ENCODE data around the gene HSPB6. TPM values are rescaled to one million over a fixed set of nuclear protein-coding genes. Genes with fewer than 3 reads are reported as not detected.

Gene HSPB6
- total RNA-seq, 1 donor from 2014 or later: 0.20 TPM

DNA sequence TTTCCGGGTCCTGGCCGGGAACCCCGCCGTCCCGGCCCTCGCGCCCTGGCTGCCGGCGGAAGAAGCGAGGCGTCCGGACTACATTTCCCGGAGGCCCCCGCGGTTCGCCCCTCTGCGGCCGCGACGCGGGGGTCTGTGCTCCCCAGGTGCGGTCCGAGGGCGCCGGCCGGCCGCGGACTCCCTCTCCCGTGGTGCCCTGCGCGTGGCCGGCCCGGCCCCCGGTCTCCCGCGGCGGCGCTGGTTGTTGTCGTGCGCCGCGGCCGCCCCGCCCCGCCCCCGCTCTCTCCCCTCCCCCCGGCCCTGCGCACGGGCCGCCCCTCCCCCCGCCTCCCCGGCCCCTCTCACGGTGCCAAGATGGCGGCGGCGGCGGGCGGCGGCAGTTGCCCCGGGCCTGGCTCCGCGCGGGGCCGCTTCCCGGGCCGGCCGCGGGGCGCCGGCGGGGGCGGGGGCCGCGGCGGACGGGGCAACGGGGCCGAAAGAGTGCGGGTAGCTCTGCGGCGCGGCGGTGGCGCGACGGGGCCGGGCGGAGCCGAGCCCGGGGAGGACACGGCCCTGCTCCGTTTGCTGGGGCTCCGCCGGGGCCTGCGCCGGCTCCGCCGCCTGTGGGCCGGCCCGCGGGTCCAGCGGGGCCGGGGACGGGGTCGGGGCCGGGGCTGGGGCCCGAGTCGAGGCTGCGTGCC is 39.0 kb downstream of the HSPB6 start, which contains the start of gene KMT2B:
KMT2B (plus strand) TSS at position 339 of the 680 bp plus-strand sequence; CDS start at position 355, 16 bp downstream.
- no peak for DNase-seq (ENCODE audit: low read depth, low spot score)

DNA sequence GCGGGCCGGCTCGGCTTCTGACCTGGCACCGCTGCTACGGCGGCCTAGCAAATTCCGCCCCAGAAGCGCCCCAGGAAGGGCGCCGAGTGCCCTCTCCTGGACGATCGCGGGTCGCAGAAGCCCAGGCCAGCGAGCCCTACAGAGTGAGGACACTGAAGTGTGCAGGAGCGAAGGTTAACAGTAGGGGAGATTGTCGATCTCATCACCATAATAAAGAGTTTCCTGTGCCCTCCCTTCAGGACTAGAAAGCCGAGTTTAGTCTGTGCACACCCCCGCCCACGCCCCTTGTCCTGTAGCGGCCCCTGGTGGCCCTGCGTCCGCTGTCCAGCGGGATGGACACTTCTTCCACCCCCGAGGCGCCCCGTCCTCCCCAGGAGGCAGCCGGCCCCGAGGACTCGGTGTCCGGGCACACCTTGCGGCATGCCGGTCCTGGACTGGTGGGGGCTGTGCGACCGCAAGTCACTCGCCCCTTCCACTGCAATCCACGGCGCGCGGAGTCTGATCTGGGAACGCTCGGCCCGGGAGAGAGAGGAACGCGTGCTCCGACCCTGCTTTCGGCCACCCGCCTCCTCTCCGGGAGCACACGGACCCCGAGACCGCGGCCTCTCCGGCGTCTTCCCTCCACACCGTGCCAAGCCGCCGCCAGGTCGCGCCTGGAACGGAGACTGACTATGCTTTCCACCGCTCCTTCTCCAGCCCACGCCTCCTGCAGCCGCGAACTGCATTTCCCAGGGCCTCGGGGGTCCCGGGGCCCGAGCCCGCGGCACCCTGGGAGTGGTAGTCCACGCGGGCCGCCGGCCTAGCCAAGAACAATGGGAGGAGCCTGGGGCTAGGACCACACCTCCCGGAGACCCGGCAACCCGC is 39.8 kb downstream of the HSPB6 start:
- peak; percentile 88 for DNase-seq (ENCODE audit: low read depth, low spot score)

DNA sequence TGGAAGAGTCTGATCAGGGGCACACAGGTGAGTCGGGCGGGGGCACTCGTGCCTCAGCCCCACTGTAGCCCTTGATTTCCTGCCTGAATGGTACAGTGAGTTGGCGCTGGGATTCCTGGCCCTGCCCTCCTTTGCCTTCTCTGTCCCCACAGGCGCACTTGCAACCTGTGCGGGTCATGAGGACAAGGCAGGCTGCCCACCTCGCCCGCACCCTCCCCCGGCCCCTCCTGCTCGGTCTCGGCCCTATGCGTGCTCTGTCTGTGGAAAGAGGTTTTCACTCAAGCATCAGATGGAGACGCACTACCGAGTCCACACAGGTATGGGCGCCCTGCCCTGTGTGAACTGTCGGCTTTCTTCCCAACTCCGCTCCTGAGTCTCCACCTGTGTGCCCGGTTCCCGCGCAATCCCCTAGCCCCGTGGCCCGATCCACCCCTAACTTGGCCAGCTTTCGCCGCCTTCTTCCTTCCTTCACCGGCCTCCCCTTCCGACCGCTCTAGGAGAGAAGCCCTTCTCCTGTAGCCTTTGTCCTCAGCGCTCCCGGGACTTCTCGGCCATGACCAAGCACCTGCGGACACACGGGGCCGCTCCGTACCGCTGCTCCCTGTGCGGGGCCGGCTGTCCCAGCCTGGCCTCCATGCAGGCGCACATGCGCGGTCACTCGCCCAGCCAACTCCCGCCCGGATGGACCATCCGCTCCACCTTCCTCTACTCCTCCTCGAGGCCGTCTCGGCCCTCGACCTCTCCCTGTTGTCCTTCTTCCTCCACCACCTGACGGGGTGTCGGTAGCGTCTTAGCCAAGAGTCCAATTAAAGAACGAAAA is 40.6 kb downstream of the HSPB6 start:
- no peak for DNase-seq (ENCODE audit: low read depth, low spot score)

DNA sequence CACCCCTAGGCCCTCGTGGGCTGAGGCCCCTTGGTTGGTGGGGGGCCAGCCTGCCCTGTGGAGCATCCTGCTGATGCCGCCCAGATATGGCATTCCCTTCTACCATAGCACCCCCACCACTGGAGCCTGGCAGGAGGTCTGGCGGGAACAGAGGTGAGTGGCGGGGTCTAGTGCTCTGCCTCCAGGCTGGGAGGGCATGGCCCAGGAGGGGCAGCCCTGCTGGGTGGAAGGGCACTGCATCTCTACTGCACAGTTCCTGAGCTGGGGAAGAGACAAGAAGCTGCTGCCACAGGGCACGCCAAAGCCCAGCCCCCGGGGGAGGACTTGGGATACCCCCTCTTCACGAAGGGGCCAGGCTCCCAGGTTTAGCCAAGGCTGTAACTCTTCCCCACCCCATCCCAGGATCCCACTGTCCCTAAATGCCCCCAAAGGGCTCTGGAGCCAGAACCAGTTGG is 41.4 kb downstream of the HSPB6 start:
- no peak for DNase-seq (ENCODE audit: low read depth, low spot score)

DNA sequence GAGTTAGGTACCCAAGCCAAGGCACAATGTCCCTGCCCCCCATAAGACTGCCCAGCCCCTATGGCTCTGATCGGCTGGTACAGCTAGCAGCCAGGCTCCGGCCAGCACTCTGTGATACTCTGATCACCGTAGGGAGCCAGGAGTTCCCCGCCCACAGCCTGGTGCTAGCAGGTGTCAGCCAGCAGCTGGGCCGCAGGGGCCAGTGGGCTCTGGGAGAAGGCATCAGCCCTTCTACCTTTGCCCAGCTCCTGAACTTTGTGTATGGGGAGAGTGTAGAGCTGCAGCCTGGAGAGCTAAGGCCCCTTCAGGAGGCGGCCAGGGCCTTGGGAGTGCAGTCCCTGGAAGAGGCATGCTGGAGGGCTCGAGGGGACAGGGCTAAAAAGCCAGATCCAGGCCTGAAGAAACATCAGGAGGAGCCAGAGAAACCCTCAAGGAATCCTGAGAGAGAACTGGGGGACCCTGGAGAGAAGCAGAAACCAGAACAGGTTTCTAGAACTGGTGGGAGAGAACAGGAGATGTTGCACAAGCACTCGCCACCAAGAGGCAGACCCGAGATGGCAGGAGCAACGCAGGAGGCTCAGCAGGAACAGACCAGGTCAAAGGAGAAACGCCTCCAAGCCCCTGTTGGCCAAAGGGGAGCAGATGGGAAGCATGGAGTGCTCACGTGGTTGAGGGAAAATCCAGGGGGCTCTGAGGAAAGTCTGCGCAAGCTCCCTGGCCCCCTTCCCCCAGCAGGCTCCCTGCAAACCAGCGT is 42.1 kb downstream of the HSPB6 start:
- no peak for DNase-seq (ENCODE audit: low read depth, low spot score)

DNA sequence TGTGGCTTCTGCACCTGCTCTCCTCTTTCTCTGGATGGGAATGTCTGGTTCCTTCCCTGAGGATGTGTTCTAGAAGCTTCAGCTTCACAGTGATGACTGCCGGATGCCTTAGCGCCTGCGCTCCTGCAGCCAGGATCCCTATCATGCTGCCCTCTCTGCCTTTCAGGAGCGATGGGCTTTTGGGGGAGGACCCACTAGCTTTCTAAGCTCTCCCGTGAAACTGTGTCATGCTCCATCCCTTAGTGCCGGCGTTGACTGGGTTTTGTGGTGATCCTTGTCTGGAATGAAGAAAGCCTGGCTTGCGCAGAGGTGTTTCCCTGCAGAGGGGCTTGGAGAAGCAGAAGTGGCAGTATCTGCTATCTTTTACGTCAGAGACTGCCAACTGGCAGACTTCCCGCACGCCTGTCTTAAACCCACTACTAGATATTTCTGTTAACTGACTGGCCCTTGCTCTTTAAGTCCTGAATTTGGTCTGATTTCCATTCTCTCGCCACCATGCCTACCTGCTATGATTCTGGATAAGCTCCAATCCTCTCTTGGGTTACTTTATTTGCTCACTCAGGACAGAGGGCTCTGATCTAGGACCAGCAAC is 42.8 kb downstream of the HSPB6 start:
- DNase-seq (ENCODE audit: low read depth, low spot score): no peak

DNA sequence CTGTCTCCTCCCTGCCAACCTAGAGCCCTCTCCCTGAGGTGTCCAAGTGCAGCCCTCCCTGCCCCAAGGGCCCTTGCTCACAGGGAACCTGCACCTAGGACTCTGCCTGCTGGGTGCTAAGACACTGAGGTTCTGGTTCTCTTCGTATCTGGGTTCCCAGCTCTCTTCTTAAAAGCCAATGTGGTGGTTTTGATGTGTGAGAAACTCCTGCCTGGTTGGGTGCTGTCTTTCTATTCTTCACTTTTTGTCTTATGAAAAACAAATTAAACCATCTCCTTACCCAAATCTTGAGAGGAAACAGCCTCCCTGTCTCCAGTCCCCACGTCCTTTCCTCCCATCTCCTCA is 43.4 kb downstream of the HSPB6 start:
- DNase-seq (ENCODE audit: low read depth, low spot score): no peak

DNA sequence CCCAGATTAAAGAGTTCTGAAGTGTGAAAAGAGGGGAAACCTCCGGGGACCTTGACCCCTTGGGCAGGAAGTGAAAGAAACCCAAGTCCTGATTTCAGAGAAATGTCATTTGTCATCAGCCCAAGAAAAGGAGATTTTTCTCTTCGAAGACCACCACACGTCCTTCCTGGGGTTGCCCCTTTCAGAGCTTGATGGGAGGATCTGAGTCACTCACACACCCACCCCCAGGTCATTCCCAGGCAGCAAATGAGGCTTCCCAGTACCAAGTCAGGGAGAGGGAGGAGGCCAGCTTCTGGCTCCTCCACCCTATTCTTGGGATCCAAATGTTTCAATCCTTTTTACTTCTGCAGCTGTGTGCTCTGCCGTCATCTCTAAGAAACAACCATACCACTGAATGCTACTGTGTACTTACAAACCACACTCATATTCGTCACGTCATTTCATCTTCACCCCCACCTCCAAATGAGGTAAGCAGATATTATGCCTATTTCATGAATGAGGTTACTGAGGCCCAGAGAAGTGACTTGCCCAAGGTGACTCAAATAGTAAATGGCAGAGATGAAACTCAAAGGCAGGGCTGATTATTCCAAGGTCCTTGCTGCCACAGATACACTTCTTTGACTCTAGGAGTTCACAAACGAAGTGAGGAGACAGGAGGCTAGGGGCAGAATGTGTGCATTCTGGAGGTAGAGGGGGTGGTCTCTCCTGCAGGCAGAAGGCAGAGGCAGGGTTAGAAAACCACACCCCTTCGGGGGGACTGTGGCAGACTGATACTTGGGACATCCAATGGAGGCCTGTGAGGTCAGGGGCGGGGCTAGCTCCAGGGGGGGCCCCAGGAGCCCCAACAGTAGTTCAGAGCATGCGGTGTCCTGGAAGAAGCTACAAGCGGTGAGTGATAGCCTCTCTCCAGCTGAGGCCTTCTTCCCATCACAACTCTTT is 44.0 kb downstream of the HSPB6 start:
- DNase-seq (ENCODE audit: low read depth, low spot score): no peak

DNA sequence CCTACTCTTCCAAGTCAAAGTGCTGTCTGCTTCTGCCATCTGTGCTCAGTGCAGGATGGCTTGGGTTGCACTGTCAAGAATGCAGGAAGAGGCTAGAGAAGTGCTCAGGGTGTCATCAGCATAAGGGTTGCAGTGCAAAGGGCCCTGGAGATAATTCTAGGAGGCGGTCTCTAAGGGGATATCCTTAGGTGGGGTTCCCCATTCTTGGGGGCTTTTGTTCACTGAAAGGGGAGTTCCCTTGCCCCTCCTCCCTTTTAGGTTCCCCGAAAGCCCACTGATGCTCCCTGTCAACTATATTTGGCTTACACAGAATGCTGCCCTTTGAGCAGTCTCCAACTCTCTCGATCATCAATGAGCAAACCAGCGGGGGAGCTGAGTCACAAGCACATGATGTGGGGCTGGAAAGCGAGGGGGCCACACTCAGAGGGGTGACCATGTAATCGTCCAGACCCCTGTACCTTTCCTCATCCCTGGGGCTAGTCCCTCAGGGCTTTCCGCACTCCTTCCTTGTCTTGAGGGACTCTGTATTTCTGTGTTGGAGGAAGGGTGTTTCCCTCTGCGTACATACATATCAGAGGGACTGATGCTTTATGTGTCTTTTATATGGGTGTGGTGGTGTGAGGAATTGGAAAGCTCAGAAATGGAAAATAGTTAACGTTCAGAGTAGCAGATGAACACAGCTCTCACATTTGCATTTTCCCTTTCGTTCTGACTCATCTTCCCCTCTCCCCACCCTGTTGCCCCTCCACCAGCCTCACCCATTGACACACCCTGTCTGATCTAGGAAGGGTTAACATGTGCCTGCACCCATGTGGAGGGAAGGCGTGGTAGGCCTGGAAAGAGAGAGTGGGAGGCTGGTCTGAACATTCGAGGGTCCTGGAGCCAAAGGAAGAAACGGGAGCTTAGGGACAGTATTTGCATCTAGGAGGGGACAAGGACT is 45.8 kb downstream of the HSPB6 start:
- no peak for DNase-seq (ENCODE audit: low read depth, low spot score)

DNA sequence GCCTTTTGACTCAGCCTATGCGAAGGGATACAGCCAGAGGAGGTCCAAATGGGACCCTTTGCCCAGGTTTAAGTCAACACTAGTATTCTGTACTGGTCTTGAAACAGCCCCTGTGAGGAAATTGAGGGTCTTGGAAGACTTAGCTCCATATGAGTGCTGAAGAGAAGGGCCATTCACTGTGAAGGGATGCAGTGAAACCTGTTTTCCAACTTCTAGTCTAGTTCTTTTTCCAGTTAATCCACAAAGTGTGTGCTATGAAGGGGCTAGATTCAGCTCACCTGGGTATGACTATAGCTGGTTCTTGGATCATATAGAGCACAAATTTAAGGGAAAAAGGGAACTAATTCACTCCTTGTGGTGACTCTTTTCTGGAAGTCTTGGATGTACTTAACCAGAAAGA is 48.4 kb downstream of the HSPB6 start:
- DNase-seq (ENCODE audit: low read depth, low spot score): no peak

Other genes with a start within 250 kb of the HSPB6 start
- not detected in 2 replicates for gene DMKN, start 243.4 kb downstream of the HSPB6 start, total RNA-seq
- gene SBSN, start 228.7 kb downstream of the HSPB6 start, total RNA-seq: not detected in 2 replicates
- not detected in 2 replicates for gene GAPDHS, start 223.6 kb downstream of the HSPB6 start, total RNA-seq
- gene TMEM147, start 211.4 kb downstream of the HSPB6 start, total RNA-seq: 74.1 and 78.8 TPM in 2 replicates
- gene ATP4A, start 193.4 kb downstream of the HSPB6 start, total RNA-seq: not detected in 2 replicates
- gene PMIS2, start 170.9 kb downstream of the HSPB6 start, total RNA-seq: not detected in 2 replicates
- 9.1 and 9.4 TPM in 2 replicates for gene HAUS5, start 144.3 kb downstream of the HSPB6 start, total RNA-seq
- 48.2 and 51.7 TPM in 2 replicates for gene RBM42, start 128.0 kb downstream of the HSPB6 start, total RNA-seq
- gene ETV2, start 115.3 kb downstream of the HSPB6 start, total RNA-seq: 0.11 and 0.46 TPM in 2 replicates
- gene COX6B1, start 108.7 kb downstream of the HSPB6 start, total RNA-seq: 181 and 348 TPM in 2 replicates
- not detected in 2 replicates for gene UPK1A, start 90.5 kb downstream of the HSPB6 start, total RNA-seq
- gene ZBTB32, start 52.5 kb downstream of the HSPB6 start, total RNA-seq: not detected in 2 replicates
- gene KMT2B, start 39.0 kb downstream of the HSPB6 start, total RNA-seq: 4.4 and 5.4 TPM in 2 replicates
- 1.2 and 1.8 TPM in 2 replicates for gene IGFLR1, start 14.6 kb downstream of the HSPB6 start, total RNA-seq
- gene U2AF1L4, start 11.6 kb downstream of the HSPB6 start, total RNA-seq: 2.0 and 3.9 TPM in 2 replicates
- gene PSENEN, start 11.4 kb downstream of the HSPB6 start, total RNA-seq: 16.3 and 17.7 TPM in 2 replicates
- gene LIN37, start 8.5 kb downstream of the HSPB6 start, total RNA-seq: 5.5 and 7.2 TPM in 2 replicates
- gene PROSER3, start 1.1 kb upstream of the HSPB6 start, total RNA-seq: 3.3 and 3.8 TPM in 2 replicates
- 2.6 and 2.7 TPM in 2 replicates for gene ARHGAP33, start 18.5 kb upstream of the HSPB6 start, total RNA-seq
- gene PRODH2, start 55.8 kb upstream of the HSPB6 start, total RNA-seq: not detected in 2 replicates
- gene NPHS1, start 95.5 kb upstream of the HSPB6 start, total RNA-seq: not detected in 2 replicates
- gene KIRREL2, start 99.9 kb upstream of the HSPB6 start, total RNA-seq: 0.04 TPM in 1 of 2 replicates, not detected in the other
- gene APLP1, start 111.5 kb upstream of the HSPB6 start, total RNA-seq: 2.4 and 4.0 TPM in 2 replicates
- 2.0 and 3.4 TPM in 2 replicates for gene NFKBID, start 143.5 kb upstream of the HSPB6 start, total RNA-seq
- not detected in 2 replicates for gene HCST, start 145.5 kb upstream of the HSPB6 start, total RNA-seq
- gene TYROBP, start 151.3 kb upstream of the HSPB6 start, total RNA-seq: not detected in 2 replicates
- gene LRFN3, start 179.3 kb upstream of the HSPB6 start, total RNA-seq: 2.6 and 3.0 TPM in 2 replicates
- 7.4 and 11.3 TPM in 2 replicates for gene SDHAF1, start 238.2 kb upstream of the HSPB6 start, total RNA-seq

All from pulmonary artery endothelial cell (primary cell).